Fibroblast of skin of scalp (primary cell): ENCODE measurements around the gene RINL.
A peak's percentile ranks its signal among the peaks of the same experiment; 100 is the strongest.
"Not testable (repeated sequence)": the region's sequence is repeated elsewhere in the genome, so short reads cannot be mapped to it uniquely, and the experiment has no call there.

Experiments
- DNase-seq: peaks from one replicate; pipeline ENCODE4 v3.0.0-alpha.2; 2013

The RINL gene

GRCh38 chr19:38873400-38873799, 4.7 kb downstream of the RINL start:
- not testable (repeated sequence) for DNase-seq

- DNase-seq, result no peak
Measured at GRCh38 chr19:38870612-38871011, 7.5 kb downstream of the RINL start.

- peak; percentile 70 for DNase-seq
Measured at GRCh38 chr19:38869836-38870607, 8.1 kb downstream of the RINL start.

GRCh38 chr19:38869160-38869835, 8.8 kb downstream of the RINL start:
- no peak for DNase-seq

- no peak for DNase-seq
Measured at GRCh38 chr19:38868551-38868950, 9.5 kb downstream of the RINL start.

GRCh38 chr19:38867171-38867780, 10.8 kb downstream of the RINL start:
- DNase-seq, result no peak

- peak; percentile 33 for DNase-seq
Measured at GRCh38 chr19:38862321-38863059, 15.6 kb downstream of the RINL start.

GRCh38 chr19:38861368-38861767, 16.7 kb downstream of the RINL start:
- DNase-seq, result no peak

GRCh38 chr19:38859631-38860204, 18.4 kb downstream of the RINL start:
- DNase-seq, result not testable (repeated sequence)

- no peak for DNase-seq
Measured at GRCh38 chr19:38856813-38857212, 21.3 kb downstream of the RINL start.

GRCh38 chr19:38855751-38856150, 22.3 kb downstream of the RINL start:
- DNase-seq, result not testable (repeated sequence)

GRCh38 chr19:38854961-38855360, 23.1 kb downstream of the RINL start:
- not testable (repeated sequence) for DNase-seq

- no peak for DNase-seq
Measured at GRCh38 chr19:38853214-38853613, 24.9 kb downstream of the RINL start.

GRCh38 chr19:38852231-38853044, 25.6 kb downstream of the RINL start:
- DNase-seq, result peak; percentile 67

- DNase-seq, result peak; percentile 95
Measured at GRCh38 chr19:38851622-38852230, 26.3 kb downstream of the RINL start.

GRCh38 chr19:38850976-38851621, 27.0 kb downstream of the RINL start:
- no peak for DNase-seq

- no peak for DNase-seq
Measured at GRCh38 chr19:38850436-38850975, 27.6 kb downstream of the RINL start.

GRCh38 chr19:38849860-38850435, 28.1 kb downstream of the RINL start, which contains the start of gene HNRNPL:
Gene HNRNPL (minus strand): TSS chr19:38849986. CDS start chr19:38849966, 20 bp downstream.
- peak; percentile 100 for DNase-seq

GRCh38 chr19:38849147-38849859, 28.8 kb downstream of the RINL start:
- DNase-seq, result peak; percentile 97
